SK-N-SH treated with all-trans-retinoic acid at 6 μM for 48 hours (cell line): Measurements from ENCODE around the gene WDR62.
"Not testable (repeated sequence)": the region's sequence is repeated elsewhere in the genome, so short reads cannot be mapped to it uniquely, and the experiment has no call there.

Experiments used
- PATZ1 ChIP-seq: fragments of 250-450 bp; sonication (Bioruptor Pico); IDR thresholded peaks from 2 replicates; pipeline ENCODE4 v1.8.0; 2020; ENCODE audit warnings: mild to moderate bottlenecking, moderate library complexity, borderline replicate concordance
- ZFP30 ChIP-seq: fragments of 450-650 bp; formaldehyde crosslinking; IDR thresholded peaks from 2 replicates; pipeline ENCODE4 v1.5.0; 2022; ENCODE audit warnings: mild to moderate bottlenecking, moderate library complexity

DNA sequence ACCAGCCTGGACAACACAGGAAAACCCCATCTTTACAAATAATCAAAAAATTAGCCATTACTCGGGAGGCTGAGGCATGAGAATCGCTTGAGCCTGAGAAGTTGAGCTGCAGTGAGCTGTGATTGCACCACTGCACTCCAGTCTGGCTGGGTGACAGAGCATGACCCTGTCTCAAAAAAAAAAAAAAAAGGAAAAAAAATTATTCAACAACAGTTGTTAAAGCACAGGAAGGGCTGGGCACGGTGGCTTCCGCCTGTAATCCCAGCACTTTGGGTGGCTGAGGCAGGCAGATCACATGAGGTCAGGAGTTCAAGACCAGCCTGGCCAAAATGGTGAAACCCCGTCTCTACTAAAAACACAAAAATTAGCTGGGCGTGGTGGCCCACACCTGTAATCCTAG lies 76.5 kb downstream of the WDR62 start:
- not testable (repeated sequence) for TF ChIP-seq PATZ1, ZFP30 (CRISPR knock-in tag)
